ES-I3 (cell line): ENCODE data around the gene NUMB.
A peak's percentile ranks its signal among the peaks of the same experiment; 100 is the strongest.

Source experiments
- H3K36me3 ChIP-seq: 2 replicates; pipeline ENCODE4 v1.6.1; 2013; ENCODE audit warnings: mild to moderate bottlenecking, low read length, control low read depth, moderate library complexity; ENCODE audit not compliant: insufficient read depth
- H3K4me1 ChIP-seq: 2 replicates; pipeline ENCODE4 v1.6.1; 2013; ENCODE audit warnings: mild to moderate bottlenecking, control low read depth, low read length; ENCODE audit not compliant: insufficient read depth
- H3K9ac ChIP-seq: 2 replicates; pipeline ENCODE4 v1.6.1; 2013; ENCODE audit warnings: low read depth, mild to moderate bottlenecking, low read length, moderate library complexity
- H3K9me3 ChIP-seq: 2 replicates; pipeline ENCODE4 v1.6.1; 2013; ENCODE audit warnings: mild to moderate bottlenecking, low read length, moderate library complexity; ENCODE audit not compliant: control insufficient read depth, insufficient read depth

NUMB gene

GRCh38 chr14:73235531-73236155 lies 222.7 kb downstream of the NUMB start:
- Histone ChIP-seq H3K36me3 (no peaks in the 10 kb centered on the region), H3K9ac (0 out of 2 replicates have a peak overlapping the region, but pooled peaks have one; percentile 10), H3K4me1 (peaks cover 31% of the 10 kb centered on the region), H3K9me3 (no peaks in the 10 kb centered on the region)

- Histone ChIP-seq H3K9ac (no peak overlapping the region), H3K36me3 (no peaks in the 10 kb centered on the region), H3K9me3 (no peaks in the 10 kb centered on the region), H3K4me1 (peaks cover 31% of the 10 kb centered on the region)
These were observed 223.6 kb downstream of the NUMB start for GRCh38 chr14:73234586-73235394.

GRCh38 chr14:73234029-73234428 lies 224.3 kb downstream of the NUMB start:
- Histone ChIP-seq H3K4me1 (peaks cover 29% of the 10 kb centered on the region), H3K36me3 (no peaks in the 10 kb centered on the region), H3K9ac (no peak overlapping the region), H3K9me3 (no peaks in the 10 kb centered on the region)

- no peaks in the 10 kb centered on the region for H3K9me3 ChIP-seq
- H3K4me1 ChIP-seq = peaks cover 24% of the 10 kb centered on the region
- H3K9ac ChIP-seq = no peak overlapping the region
- H3K36me3 ChIP-seq = no peaks in the 10 kb centered on the region
These were observed 224.8 kb downstream of the NUMB start for GRCh38 chr14:73233564-73233963.

GRCh38 chr14:73232984-73233383 lies 225.4 kb downstream of the NUMB start:
- Histone ChIP-seq H3K4me1 (peaks cover 22% of the 10 kb centered on the region), H3K9me3 (no peaks in the 10 kb centered on the region), H3K36me3 (no peaks in the 10 kb centered on the region), H3K9ac (no peak overlapping the region)

GRCh38 chr14:73231981-73232851 lies 226.1 kb downstream of the NUMB start:
- Histone ChIP-seq H3K9ac (no peak overlapping the region), H3K9me3 (no peaks in the 10 kb centered on the region), H3K4me1 (peaks cover 22% of the 10 kb centered on the region), H3K36me3 (no peaks in the 10 kb centered on the region)

GRCh38 chr14:73230051-73230450 lies 228.3 kb downstream of the NUMB start:
- Histone ChIP-seq H3K9ac (no peak overlapping the region), H3K4me1 (peaks cover 17% of the 10 kb centered on the region)

GRCh38 chr14:73227812-73228781 lies 230.2 kb downstream of the NUMB start:
- H3K36me3 ChIP-seq = no peaks in the 10 kb centered on the region
- peak overlapping the region; percentile 23; the same call in 1 of the 2 replicates for H3K9ac ChIP-seq
- H3K4me1 ChIP-seq = peaks cover 11% of the 10 kb centered on the region
- H3K9me3 ChIP-seq = no peaks in the 10 kb centered on the region

More at GRCh38 chr14:73230051-73230450, 228.3 kb downstream of the NUMB start:
- no peaks in the 10 kb centered on the region for H3K9me3 ChIP-seq
- H3K36me3 ChIP-seq = no peaks in the 10 kb centered on the region

GRCh38 chr14:73225496-73225895 lies 232.8 kb downstream of the NUMB start:
- H3K36me3 ChIP-seq = peaks cover 3% of the 10 kb centered on the region; the same call in 1 of the 2 replicates
- H3K9ac ChIP-seq = no peak overlapping the region
- peaks cover 7% of the 10 kb centered on the region for H3K4me1 ChIP-seq
- H3K9me3 ChIP-seq = no peaks in the 10 kb centered on the region
